GM03348 (cell line): Measurements from ENCODE around the gene PRDM16.
A peak's percentile ranks its signal among the peaks of the same experiment; 100 is the strongest.

Experiments
- DNase-seq: peaks from one replicate; pipeline ENCODE4 v3.0.0; 2012; ENCODE audit warnings: low spot score

The PRDM16 gene

DNA sequence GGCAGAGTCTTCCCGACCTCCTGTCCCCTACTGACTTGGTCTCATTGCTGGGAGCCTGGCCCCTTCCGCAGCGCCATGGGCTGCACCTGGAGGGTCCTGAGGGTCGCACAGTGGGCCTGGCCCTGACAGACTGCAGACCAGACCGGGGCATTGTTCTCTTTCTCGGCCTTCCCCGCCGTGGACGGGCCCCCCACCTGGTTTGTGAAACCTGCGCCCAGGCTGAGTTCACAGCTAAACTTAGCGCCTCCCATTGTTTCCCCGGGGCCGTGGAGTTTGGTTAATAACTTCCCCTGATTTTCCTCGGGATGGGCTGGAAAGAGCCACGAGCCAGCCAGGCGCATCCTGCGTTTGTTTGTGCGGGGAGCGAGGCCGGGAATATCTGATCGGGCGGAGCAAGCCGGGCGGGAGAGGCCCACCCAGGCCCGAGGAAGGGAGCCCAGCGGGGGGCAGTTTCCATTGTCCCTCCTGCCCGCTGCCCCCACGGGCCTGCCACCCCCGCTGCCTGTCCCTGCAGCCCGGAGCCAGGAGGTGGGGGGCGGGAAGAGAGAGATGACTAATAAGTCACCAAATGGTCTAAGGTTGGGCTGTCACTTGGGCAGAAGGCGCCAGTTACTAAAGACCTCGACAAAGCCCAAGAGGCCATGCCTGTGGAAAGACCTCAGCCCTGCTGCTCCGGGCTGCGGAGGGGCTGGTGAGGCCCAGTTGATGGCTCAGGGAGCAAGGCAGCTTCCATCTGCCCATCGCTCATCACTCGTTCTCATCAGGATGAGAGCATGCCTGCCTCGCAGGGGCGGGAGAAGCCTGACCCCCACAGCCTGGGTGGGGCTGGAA, 346.5 kb downstream of the PRDM16 start:
- no peak for DNase-seq

DNA sequence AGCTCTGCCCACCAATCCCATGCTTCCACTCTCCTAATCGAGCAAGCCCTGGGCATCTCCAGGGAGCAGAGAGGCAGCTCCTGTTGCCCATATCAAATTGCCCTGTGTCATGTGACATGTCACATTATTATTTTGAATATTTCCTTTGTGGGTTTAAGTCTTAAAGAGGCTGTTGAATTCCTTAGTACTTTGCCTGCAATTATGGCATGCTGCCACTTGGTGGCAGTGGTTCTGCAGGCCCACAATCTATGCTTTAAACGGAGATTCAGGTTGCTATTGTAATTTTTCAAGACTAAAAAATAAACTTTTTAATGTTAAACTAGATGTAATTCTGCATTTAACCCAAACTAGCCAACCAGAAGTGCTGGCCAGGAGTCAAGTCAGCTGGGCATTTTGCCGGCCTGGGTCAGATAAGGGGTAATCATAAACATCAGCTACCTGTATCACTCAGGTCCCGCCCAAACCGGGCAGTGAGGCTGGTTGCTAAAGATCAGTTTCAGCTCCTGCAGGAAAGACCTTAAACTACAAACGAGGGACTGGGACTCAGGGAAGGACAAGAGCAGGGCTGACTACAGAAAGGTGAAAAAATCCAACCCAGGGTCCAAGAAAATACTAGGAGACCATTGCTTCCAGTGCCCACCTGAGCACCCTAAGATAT, 348.2 kb downstream of the PRDM16 start:
- DNase-seq: no peak

DNA sequence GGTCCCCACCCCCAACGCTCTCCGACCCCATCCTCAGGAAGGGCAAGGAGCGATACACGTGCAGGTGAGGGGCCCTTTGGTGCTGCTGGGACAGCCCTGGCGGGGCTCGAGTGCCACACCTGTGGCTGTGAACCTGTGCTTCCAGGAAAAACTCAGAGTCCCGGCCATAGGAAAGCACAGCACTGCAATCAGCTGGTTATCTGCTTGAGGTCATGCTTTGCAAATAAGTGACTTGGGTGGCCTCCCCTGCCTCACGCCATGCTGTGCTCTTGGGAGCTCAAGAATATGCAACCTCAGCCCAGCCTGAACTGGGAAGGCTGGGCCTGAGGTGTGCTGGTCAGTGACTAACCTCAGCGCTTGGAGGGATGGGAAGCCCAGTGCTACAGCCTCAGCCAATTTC, 348.9 kb downstream of the PRDM16 start:
- no peak for DNase-seq

GRCh38 chr1:3418600-3418999, 349.6 kb downstream of the PRDM16 start:
- no peak for DNase-seq

GRCh38 chr1:3419415-3420204, 350.6 kb downstream of the PRDM16 start:
- peak; percentile 35 for DNase-seq

DNA sequence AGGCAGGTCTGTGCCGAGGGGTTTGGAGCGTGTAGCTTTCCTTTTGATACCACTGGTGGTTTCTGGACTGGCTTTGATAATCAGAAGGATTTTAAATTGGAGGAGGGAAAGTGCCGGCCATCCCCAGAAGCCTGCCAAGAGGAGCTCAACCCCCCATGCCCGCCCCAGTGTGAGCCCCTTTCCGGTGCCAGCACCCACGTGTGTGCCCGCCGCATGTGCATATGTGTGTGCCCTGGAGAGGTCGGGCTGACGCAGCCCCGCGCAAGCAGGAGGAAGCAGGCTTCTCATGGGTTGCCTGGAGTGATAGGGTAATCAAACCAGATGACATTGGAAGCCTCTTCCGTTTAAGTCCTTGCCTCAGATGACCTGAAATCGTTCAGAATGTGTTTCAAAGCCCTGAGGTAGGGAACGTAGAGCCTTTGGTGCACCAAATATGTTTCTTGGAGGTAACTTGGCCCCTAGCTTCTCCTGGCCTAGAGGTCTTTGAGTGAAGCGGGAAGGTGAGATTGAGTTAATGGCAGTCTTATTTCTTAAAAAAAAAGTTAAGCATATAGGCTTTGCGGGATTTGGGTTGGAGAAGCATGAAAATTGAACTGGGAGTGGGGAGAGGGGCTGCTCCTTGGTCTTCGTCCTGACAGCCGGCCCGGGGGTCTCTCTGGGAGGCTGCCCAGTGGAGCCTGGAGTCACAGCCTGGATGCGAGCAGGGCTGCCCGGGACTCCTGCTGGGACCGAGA, 351.4 kb downstream of the PRDM16 start:
- no peak for DNase-seq

DNA sequence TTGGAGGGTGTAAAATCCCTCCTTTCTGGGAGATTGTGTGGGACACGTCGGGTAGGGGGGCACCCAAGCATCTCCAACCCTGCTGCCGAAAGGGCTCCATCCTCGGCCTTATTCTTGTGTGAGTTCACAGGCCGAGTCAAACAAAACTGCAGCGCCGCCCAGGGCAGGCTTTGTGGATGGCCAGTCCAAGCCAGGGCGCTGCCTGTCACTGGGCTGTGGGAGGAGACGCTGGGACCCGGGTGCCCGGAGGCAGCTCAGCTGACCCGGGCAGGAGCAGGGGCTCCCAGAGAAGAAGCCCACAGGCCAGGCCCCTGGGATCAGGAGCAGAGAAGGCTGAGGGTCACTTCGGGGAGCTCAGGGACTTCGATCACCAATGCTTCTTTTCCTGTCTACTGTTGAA, 353.6 kb downstream of the PRDM16 start:
- DNase-seq: no peak

- DNase-seq: no peak
Measured at GRCh38 chr1:3423245-3423829, 354.3 kb downstream of the PRDM16 start.

DNA sequence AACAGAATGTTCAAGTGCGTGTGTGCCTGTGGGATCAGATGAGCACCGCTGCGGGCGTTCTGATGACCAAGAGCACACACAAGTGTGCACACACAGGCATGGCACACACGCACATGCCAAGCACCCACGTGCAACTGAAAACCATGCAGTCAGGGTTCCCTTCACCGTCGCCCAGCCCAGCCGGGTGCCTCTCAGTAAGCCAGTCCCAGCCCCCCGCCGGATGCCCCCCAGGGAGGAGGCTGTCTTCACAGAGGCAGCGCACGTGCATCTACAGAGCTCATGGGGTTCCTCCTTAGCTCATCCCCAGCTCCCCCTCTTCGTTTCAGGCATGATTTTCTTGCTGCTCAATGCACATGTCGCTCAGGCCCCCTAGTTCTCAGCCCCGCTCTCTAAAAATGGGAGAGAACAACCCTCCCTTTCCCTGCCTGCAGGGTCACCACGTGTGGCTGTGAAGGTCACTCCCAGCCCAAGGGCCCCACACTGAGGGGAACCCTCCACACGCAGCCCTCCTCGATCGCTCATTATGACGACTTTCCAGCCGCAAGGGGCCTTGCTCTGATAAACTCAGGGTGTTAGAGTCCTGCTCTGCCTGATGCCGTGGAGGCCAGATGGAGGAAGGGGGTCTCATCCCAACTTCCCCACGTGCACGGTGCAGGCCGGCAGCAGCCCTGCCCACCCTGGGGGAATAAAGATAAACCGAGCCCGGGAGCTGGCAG, 355.1 kb downstream of the PRDM16 start:
- DNase-seq: no peak

GRCh38 chr1:3425486-3426215, 356.6 kb downstream of the PRDM16 start:
- DNase-seq: no peak

DNA sequence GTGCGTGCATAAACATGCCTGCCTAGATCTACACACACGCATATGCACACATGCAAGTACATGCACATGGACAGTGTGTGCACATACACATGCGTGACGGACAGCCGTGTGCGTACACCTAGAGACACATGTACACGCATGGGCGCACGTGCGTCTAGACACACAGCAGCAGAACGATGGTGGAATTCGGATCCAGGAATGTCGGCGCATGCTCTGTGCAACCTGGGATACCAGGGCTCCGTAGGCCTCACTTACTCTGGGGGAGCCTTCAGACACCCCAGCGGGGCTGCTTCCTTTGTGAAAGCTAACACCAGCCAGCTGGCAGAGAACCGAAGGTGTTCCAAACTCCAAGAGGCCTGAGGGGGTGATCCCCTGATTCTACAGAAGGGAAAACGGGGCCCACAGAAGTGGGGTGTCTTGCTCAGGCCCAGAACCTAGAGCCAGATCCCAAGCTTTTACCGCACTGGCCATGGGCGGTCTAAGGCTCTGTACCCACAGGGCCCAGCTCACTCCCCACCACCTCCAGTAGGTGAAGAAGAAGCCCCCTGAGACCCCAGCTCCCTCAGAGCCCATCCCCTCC, 358.0 kb downstream of the PRDM16 start:
- DNase-seq: no peak

DNA sequence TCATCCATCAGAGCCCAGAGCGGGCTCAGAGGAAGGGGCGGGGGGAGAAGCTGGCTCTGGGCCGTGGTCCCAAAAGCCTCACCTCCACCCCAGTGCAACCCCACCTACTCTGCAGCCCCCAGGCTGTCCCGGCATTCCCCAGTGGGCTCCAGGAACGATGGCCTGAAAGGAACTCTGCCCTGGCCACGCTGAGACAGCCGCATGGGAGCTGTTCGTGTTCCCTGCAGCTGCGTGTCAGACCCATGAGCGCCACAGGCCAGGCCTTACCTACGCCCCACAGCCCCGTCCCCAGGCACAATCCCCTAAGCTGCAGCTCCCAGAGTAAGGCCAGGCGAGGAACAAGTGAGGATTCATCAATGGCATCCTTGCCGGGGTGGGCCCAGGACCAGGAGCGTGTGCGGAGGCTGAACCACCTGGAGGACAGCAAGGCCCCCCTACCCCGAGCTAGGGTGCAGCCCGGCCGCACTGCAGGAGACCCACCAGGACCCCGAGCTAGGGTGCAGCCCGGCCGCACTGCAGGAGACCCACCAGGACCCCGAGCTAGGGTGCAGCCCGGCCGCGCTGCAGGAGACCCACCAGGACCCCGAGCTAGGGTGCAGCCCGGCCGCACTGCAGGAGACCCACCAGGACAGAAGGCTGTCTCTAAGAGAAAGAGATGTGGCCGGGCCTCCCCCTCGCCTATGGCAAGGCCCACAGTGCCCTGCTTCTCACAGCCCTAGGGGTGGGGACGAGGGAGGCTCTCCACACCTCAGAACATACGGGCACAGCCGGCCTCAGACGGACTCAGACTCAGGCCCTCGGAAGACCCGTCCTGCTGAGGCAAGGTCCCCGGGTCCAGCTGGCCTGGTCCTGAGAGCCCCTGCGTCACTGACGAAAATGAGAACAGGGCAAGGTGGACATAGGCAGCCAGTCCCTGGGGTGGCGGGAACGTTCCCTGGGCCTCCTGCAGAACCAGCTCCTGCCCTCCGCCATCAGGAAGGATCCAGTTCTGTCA, 359.0 kb downstream of the PRDM16 start:
- DNase-seq: no peak

- DNase-seq: no peak
Measured at GRCh38 chr1:3428899-3429298, 359.9 kb downstream of the PRDM16 start.

- DNase-seq: no peak
Measured at GRCh38 chr1:3429320-3429719, 360.3 kb downstream of the PRDM16 start.

- DNase-seq: no peak
Measured at GRCh38 chr1:3429766-3430165, 360.8 kb downstream of the PRDM16 start.

DNA sequence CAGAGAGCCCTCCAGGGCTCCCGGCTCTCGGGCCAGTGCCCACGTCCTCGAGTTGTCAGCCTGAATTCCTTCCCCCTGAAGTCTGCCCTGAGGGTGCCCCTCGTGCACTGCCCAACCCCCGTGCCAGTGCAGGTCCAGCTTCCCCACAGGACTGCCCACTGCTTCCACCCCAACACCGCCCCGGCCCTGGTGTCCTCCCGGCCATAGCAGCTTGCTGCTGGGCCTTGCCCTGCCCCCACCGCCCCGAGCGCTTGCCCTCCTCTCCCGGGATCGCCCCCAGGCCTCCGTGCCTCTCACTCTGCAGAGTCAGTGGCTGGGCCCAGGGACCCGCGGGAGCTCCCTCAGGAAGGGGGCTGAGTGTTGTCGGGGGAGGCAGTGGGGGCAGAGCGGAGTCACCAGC, 361.4 kb downstream of the PRDM16 start:
- DNase-seq: no peak

GRCh38 chr1:3430820-3431219, 361.8 kb downstream of the PRDM16 start:
- DNase-seq: no peak

DNA sequence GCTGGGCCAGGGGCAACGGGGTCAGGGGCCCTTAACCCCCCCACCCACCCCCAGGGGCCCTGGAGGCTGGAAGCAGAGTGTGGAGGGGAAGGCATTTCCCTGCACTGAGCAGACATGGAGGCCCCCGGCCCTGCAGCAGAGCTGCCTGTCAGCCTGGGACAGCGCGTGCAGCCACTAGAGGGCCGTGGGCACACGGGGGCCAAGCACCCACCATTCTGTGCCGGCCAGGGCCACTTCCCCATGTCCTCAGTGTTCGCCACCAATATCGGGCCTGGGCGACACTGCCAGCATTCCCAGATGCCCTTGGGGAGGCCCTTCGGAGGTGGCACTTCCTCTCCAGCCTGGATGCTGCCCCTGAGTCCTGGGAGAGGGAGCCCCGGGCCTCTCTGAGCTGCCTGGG, 362.3 kb downstream of the PRDM16 start:
- DNase-seq: no peak

DNA sequence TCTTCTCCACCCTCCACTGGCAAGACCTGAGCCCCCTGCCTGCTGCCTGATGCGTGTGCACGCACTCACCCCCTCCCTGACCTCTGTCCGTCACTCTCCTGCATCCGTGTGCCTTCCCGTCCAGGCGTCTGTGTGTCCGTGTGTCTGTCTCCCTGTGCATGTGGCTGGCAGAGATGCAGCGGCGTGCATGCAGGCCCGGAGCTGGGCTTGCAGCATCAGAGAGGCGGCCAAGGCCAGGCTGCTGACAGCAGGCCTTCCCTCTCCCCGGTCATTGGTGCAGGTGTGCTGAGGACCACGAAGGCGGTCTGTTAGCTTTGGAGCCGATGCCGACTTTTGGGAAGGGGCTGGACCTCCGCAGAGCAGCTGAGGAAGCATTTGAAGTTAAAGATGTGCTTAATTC, 362.7 kb downstream of the PRDM16 start:
- no peak for DNase-seq
